Measurements from ENCODE around the gene SNX9.
"Not testable (repeated sequence)": the region's sequence is repeated elsewhere in the genome, so short reads cannot be mapped to it uniquely, and the experiment has no call there.

Gene SNX9

DNA sequence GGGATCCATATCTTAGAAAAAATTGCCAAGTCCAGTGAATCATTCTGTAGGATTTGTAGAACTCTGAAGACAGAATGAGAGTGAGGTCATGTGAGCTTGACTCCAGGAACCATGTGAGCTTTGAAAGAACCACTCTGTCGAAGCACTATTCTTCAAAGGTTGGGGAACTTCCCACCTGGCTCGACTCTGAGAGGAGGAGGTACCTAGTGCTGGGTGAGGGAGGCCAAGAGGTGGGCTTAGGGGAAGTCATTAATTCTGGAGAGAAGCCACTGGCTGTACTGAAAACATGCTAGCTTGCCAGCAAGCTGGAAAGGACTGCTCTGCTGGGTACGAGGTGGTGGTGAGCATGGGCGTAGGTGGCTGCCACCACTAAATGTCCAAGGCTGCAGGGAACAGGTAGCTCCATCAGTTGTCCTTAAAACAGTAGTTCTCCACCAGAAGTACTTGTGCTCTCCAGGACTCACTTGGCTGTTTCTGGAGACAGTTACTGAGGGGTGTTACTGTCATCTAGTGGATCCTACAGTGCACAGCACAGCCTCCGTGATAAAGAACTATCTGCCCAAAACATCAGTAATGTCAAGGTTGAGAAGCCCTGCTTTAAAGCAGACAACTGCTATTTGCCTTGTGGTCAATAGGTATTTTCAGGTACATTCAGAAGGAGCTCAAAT, 124.0 kb downstream of the SNX9 start:
- no peak for DNase-seq (ENCODE audit: extremely low read depth in 1 of 2, low read depth in 1 of 2)

DNA sequence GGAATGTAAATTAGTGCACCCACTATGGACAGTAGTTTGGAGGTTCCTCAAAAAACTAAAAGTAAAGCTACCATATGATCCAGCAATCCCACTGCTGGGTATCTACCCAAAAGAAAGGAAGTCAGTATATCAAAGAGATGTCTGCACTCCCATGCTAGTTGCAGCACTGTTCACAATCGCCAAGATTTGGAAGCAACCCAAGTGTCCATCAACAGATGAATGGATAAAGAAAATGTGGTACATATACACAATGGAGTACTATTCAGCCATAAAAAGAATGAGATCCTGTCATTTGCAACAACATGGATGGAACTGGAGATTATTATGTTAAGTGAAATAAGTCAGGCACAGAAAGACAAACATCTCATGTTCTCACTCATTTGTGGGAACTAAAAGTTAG, 127.9 kb downstream of the SNX9 start:
- DNase-seq (ENCODE audit: extremely low read depth in 1 of 2, low read depth in 1 of 2): not testable (repeated sequence)

DNA sequence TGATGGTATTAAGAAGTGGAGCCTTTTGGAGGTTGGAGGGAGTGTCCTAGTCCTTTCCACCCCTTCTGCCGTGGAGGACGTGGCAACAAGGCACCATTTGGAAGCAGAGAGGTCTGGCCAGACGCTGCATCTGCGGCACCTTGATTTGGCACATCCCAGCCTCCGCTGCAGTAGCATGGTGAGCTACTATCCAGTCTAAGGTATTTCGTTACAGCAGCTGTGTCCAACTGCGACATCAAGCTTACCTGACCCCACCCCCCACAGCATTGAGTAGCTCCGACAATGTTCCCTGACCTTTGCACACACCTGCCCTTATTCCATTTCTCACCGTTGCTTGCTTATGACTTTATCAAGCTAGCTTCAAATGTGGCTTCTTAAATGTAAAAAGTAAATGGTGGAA, 128.8 kb downstream of the SNX9 start:
- DNase-seq (ENCODE audit: extremely low read depth in 1 of 2, low read depth in 1 of 2): no peak

DNA sequence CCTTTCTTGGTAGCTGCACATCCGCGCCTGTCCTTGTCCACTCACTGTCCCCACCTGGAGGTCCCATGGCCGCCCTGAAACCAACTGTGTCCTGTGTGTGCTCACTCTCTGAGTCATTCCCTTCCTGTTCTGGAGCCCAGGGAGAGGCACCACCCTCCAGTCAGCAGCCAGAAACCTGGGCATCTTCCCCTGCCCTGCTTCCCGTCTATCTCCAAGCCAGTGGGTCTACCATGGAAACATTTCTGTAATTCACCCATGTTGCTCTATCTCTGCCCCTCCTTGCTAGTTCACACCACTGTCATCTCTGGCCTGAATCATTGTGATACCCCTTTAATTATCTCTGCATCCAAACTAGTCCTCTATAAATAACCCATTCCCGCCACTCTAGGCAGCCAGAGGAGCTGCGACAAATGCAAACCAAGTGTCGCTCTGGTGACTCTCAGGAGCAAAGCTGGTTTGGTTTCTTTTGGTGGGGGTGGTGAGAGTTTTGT, 129.9 kb downstream of the SNX9 start:
- DNase-seq (ENCODE audit: extremely low read depth in 1 of 2, low read depth in 1 of 2): no peak

DNA sequence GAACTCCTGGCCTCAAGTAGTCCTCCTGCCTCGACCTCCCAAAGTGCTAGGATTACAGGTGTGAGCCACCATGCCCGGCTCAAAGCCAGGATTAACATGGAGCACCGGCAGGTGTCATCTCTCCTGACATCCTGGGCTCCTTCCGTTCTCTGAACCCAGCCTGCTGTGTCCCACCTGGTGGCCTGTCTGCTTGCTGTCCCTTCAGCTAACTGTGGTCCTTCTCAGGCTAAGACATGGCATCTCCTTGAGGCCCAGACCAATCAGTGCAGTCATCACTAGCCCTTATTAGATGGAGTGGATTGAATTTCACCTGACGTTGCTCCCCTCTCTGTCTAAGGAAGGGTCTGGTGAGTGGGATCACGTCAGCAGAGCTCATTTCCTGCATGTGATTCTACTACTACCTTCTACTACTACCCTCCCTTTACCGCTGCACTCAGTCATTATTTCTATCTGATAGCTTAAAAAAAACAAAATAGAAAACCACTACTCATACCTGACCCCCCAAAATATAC, 130.6 kb downstream of the SNX9 start:
- no peak for DNase-seq (ENCODE audit: extremely low read depth in 1 of 2, low read depth in 1 of 2)

DNA sequence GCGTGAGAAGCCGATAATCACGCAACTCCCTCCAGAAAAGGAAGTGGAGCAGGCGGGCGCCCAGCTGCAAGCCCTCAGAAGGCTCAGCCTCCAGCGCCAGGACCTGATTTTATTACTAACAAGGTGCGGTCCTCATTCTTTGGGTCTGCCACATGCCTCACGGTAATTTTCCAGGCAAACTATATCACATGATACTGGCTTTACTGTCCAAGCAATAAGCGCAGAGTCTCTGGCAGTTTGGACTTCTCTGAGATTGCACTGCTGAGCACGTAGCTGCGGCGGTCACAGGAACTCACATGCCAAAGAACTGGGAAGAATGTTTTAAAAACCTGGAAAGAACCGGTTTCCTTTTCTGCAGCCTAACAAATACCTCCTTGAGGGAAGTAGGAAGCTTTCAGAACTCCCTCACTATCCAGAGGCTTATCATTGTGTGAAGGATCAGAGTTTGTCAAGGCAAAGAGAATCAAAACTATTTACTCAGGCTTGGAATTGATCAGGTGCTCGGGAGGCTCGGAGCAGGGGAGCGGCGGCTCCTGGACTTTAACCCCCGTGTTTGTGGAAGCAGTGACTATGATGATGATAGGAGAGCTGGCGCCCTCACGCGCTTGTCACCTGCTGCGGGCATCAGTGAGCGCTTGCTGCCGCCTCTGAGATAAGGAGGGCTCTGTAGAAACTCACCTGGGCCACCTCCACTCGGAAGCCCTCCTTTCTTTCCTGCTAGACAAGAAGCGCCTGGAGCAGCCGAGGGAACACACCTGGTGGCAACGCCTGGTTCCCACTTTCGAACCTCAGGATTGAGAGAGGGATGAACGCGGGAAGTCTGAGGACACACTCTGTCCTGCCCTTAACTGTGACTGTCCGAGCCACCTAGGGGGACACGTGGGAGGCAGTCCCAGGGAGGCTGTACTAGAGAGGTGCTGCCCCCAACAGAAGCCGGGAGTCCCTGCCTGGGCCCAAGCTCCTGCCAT, 131.4 kb downstream of the SNX9 start:
- DNase-seq (ENCODE audit: extremely low read depth in 1 of 2, low read depth in 1 of 2): no peak

DNA sequence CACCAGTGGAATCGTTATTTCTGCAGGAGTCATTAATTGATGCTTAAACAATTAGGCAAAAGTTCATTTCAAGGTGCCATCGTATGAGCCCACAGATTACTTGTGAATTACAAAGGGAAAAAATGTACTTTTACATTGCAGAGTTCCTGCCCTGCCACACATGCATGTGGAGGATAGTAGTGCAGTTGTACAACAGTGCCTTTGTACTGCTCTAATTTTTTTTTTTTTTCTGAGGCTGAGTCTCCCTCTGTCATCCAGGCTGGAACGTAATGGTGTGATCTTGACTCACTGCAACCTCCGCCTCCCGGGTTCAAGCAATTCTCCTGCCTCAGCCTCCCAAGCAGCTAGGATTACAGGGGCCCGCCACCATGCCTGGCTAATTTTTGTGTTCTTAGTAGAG, 132.6 kb downstream of the SNX9 start:
- no peak for DNase-seq (ENCODE audit: extremely low read depth in 1 of 2, low read depth in 1 of 2)

DNA sequence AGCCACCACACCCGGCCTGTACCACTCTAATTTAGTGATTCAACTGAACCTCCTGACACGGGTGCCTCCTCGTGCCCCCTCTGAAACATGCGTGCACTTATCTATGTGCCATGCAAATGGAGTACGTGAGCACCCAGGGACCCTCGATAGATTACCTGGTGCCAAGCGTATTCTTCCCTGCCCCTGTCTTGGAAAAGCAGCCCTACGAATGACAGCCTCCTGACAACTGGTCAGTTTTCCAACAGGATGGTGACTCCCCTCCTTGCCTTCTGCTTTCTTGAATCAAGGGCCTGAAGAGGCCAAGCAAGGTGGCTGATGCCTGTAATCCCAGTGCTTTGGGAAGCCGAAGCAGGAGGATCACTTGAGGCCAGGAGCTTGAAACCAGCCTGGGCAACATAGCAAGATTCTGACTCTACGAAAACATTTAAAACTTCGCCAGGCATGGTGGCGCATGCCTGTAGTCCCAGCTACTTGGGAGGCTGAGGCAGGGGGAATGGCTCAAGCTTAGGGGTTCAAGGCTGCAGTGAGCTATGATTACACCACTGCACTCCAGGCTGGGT, 133.2 kb downstream of the SNX9 start:
- no peak for DNase-seq (ENCODE audit: extremely low read depth in 1 of 2, low read depth in 1 of 2)

DNA sequence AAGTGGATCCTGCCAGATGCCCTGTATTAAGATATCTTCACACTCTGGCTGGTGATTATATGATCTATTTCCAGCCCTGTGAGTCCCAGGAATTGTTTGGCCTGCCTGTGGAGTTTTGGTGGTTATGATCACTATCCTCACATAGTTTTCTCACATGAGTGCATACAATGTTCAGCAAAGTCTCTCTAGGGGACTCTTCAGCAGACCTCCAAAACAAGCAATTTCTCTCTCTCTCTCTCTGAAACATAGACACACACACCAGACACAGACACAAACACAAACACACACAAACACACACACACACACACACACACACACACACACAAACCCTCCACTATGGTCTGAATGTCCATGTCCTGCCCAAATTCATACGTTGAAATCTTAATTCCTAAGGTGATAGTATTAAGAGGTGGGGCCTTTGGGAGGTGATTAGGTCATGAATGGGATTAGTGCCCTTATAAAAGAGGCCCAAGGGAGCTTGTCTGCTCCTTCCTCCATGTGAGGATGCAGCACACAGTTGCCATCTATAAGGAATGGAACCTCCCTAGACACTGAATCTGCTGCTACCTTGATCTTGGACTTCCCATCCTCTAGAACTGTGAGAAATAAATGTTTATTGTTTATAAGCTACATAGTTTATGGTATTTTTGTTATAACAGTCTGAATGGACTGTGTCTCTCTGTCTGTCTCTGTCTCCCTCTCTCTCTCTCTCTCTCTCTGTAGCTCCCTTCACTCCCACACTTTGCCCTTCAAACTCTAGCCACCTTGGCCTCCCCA, 136.6 kb downstream of the SNX9 start:
- DNase-seq (ENCODE audit: extremely low read depth in 1 of 2, low read depth in 1 of 2): no peak

DNA sequence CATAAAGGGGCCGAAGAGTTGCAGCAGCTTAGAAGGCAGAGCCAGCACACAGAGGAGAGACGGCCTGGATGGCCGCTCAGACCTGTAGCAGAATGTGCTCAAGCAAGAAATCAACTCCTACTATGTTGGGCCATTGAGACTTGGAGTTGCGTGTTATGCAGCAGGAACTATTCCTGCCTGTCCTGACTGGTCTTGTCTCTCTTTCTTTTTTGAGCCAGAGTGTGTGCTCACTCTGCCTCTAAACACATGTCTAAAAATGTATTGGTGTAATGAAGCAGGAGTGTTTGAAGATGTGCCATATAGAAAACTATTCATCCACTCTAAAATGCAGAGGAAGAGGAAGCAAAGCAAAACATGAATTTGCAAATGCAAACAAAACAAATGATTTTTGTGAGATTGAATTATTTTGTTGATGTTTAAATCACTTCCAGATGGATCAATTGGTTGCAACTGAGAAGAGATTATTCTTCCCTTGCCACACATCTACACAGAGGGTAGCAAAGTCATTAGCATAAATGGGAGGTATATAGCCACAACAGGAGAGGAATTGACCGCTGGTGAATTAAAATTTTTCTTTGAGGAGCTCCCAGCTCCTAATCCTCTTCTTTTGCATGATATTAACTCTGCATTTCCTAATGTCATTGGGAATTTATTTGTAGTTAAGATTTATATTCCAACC, 138.2 kb downstream of the SNX9 start:
- no peak for DNase-seq (ENCODE audit: extremely low read depth in 1 of 2, low read depth in 1 of 2)

DNA sequence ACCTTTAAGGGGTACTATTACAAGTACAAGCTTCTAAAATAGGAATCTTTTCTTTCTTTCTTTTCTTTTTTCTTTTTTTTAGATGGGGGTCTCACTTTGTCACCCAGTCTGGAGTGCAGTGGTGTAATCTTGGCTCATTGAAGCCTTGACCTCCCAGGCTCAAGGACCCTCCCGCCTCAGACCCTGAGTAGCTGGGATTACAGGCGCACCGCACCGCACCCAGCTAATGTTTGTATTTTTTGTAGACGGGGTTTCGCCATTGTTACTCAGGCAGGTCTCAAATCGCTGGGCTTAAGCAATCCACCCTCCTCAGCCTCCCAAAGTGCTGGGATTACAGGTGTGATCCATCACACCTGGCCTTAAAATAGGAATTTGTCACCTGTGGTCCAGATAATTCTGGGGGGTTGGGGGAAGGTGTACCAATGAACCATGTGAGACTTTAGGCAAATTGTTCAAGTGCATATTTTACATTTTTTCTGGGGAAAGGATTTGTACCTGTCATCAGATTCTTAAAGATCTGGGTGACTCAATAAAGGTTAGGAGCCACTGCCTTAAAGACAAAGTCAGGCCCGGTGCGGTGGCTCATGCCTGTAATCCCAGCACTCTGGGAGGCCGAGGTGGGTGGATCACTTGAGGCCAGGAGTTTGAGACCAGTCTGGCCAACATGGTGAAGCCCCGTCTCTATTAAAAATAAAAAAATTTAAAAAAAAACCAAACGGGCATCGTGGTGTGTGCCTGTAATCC, 139.0 kb downstream of the SNX9 start:
- no peak for DNase-seq (ENCODE audit: extremely low read depth in 1 of 2, low read depth in 1 of 2)

DNA sequence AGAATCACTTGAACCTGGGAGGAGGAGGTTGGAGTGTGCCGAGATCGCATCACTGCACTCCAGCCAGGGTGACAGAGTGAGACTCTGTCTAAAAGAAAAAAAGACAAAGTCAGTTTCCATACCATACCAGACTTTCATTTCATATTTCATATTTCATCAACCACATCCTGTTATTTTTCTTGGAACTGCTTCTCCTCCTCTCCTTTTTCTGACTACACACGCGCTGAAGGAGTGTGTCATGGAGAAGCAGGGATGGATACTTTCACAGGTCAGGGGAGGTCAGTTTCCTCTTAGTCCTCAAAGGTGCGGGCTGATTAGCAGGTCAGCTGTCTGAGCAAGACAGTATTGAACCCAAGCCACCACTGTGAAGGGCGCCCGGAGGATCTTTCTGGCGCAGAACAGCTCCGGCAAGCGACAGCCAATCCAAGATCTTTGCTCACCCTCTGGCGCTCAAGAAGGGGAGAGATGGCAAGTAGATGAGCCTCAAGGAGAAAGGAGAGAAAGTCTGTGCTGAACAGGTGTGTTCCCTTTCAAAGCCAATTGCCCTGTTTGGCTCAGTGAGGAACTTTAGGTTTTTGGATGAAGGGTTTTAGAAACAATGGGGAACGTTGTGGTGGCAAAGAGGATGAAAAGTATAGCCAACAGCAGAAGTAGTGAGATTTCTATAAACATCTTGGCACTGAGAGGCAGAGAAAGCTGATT, 139.7 kb downstream of the SNX9 start:
- DNase-seq (ENCODE audit: extremely low read depth in 1 of 2, low read depth in 1 of 2): no peak

DNA sequence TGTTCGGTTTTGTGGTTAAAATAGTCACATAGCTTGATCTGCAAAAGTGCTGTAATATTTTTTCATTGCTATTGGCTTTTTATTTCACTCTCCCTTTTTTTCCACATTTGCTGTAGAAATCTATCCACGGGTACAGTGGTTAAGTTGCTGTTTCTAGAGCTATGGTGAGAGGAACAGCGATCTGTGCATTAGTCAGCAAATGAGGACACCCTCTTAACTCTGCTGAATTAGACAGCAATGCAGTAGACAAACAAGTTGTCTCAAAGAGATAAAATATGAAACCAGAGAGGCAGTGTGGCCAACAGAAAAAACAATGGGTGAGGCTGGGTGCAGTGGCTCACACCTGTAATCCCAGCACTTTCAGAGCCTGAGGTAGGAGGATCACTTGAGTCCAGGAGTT, 141.1 kb downstream of the SNX9 start:
- no peak for DNase-seq (ENCODE audit: extremely low read depth in 1 of 2, low read depth in 1 of 2)

DNA sequence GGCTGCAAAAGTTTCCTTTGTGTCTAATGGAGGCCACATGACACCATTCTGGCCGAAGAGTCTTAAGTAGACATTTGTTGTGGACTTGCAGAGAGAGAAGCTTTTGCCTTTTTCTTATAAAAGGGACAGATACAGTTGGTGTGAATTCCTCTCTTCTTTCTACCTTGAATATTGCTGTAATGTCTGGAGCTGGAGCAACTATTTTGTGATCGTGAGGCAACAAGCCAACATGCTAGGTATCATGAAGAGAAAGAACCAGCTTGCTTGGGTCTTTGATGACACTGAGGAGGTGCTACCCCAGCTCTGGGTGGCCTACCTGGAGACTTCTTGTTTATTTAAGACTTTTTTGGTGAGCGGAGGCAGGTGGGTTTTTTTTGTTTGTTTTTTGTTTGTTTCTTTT, 142.3 kb downstream of the SNX9 start:
- DNase-seq (ENCODE audit: extremely low read depth in 1 of 2, low read depth in 1 of 2): no peak

DNA sequence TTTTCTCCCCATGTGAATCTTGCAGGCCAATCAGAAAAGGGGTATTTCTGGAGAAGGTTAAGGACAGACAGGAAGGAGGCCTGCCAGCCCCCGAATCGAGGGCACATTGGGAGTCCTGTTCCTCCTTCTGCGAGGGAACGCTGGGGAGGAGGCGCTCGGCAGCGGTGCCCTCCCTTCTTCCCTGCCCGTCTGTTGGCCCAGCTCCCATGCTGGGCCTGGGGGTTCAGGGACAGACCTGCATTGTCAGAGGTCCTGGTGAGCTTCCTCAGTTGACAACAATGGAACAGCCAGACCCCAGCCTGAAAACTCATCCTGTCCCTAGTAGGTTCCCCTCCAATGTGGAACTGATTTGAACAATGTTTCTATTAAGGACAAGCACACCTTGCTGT, 143.5 kb downstream of the SNX9 start:
- DNase-seq (ENCODE audit: extremely low read depth in 1 of 2, low read depth in 1 of 2): no peak

DNA sequence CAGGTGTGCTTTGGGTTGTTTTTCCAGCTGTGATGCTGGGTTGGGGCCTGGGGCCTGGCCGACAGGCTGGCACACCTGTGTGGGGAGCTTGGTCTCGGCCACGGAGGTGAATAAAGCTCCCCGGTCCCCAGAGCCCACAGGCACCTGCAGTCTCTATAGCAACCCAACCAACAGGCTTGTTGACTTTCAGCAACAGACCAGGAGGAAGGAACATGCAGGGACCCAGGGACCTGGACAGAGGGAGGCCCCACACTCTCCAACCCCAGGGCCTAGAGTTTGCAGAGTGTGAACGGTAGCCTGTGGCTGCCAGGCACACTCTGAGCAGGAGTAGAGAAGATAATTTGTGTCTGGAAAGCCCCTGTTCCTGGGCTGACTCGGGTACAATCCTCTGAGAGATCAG, 144.0 kb downstream of the SNX9 start:
- DNase-seq (ENCODE audit: extremely low read depth in 1 of 2, low read depth in 1 of 2): no peak

DNA sequence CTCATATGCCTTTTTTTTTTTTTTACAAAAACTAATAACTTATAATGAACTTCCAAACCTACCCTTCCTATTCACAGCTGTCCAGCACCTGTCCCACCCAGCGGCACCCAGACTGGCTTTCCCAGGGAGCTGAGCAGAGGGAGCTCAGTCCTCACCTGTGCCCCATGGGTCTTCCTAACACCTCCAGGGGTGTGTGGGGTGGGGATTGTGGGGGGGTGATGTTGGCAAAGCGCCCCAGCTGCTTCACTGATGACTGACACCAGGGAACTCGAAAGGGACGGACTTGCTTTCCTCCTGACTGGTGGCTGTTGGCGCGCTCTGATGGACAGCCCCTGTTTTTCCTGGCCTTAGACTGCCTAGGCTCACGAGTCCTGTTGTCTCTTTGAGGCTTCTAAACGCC, 144.4 kb downstream of the SNX9 start:
- no peak for DNase-seq (ENCODE audit: extremely low read depth in 1 of 2, low read depth in 1 of 2)

DNA sequence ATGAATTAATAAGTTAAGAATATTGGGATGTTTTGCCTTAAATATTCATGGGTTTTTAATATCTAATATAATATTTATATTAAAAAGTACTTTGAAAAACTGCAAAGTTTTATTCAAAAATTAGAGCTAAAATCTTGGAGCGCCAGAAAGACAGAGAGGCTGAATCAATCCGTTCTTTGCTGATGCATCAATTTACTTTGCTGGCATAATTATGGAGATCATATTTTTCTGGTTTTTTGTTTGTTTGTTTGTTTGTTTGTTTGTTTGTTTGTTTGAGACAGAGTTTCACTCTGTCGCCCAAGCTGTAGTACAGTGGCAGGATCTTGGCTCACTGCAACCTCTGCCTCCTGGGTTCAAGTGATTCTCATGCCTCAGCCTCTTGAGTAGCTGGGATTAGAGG, 149.1 kb downstream of the SNX9 start:
- not testable (repeated sequence) for DNase-seq (ENCODE audit: extremely low read depth in 1 of 2, low read depth in 1 of 2)

DNA sequence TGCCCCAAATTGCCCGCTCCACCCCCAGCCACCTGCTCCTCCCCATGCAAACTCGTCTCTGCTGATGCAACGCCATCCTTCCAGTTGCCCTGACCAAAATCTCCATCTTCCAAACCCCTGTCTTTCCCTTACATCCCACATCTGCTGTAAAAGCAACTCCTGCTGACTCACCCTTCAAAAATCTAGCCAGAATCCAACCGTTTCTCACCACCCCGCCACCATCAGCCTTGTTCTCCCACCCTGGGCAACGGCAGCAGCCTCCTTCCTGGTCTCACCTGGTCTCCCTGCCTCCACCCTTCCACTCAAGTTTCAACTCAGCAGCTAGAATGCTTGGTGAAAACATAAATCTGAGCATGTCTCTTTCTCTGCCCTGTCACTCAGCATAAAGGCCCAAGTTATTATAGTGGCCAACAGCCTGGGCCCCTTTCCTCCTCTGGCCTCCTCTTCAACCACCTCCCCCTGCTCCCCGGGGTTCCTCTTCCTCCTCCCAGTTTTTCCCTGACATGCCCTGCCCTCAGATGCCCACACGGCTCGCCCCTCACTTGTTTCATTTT, 151.4 kb downstream of the SNX9 start:
- no peak for DNase-seq (ENCODE audit: extremely low read depth in 1 of 2, low read depth in 1 of 2)
